WTC11 (cell line): ENCODE results near the gene SRMS. TPM values are rescaled to one million over a fixed set of nuclear protein-coding genes. Genes with fewer than 3 reads are reported as not detected.

Source experiments
- ATAC-seq: fragments of 200-7000 bp; cut with Tn5 transposase; 2 replicates; pipeline ENCODE4 v1.10.0; 2021; ENCODE audit warnings: mild to moderate bottlenecking, moderate library complexity
- CTCF ChIA-PET: fragments of 300-600 bp; sonication (Branson Sonifier 250); formaldehyde crosslinking; loops from one replicate; lab custom pipeline; 2021; ENCODE audit warnings: antibody characterized with exemption; lab: Charles Lee
- POLR2A ChIA-PET: fragments of 350-600 bp; sonication (Branson Sonifier 250); formaldehyde crosslinking; loops from one replicate; lab custom pipeline; 2021; ENCODE audit warnings: antibody characterized with exemption; lab: Charles Lee
- DNase-seq: peaks from one replicate; pipeline ENCODE4 v3.0.0; 2021; ENCODE audit warnings: low spot score
- H3K27ac Mint-ChIP-seq: 2 replicates; pipeline ENCODE4 v1.8.0; 2021; ENCODE audit warnings: mixed read lengths
- H3K27me3 Mint-ChIP-seq: 2 replicates; pipeline ENCODE4 v1.8.0; 2021; ENCODE audit warnings: low read depth, mild to moderate bottlenecking, moderate library complexity, mixed read lengths
- H3K36me3 Mint-ChIP-seq: 2 replicates; pipeline ENCODE4 v1.8.0; 2021; ENCODE audit warnings: mixed read lengths
- H3K4me1 Mint-ChIP-seq: 2 replicates; pipeline ENCODE4 v1.8.0; 2022; ENCODE audit warnings: mixed read lengths
- H3K4me3 Mint-ChIP-seq: 2 replicates; pipeline ENCODE4 v1.8.0; 2021; ENCODE audit warnings: mild to moderate bottlenecking, moderate library complexity, mixed read lengths
- H3K9me3 Mint-ChIP-seq: 2 replicates; pipeline ENCODE4 v1.8.0; 2021; ENCODE audit warnings: mixed read lengths
- ERG ChIP-seq: fragments of 250-450 bp; sonication (Bioruptor Pico); IDR thresholded peaks from 2 replicates; pipeline ENCODE4 v1.8.0; 2021; ENCODE audit warnings: mild to moderate bottlenecking
- FOXJ3 ChIP-seq: sonication (generic); formaldehyde crosslinking; IDR thresholded peaks from 2 replicates; pipeline ENCODE4 v1.9.0; 2021; ENCODE audit warnings: missing genetic modification reagents, mild to moderate bottlenecking, borderline replicate concordance
- FOXP1 ChIP-seq: sonication (generic); formaldehyde crosslinking; IDR thresholded peaks from 2 replicates; pipeline ENCODE4 v1.8.0; 2022; ENCODE audit warnings: missing genetic modification reagents, mild to moderate bottlenecking, moderate library complexity, borderline replicate concordance
- KAT7 ChIP-seq: sonication (generic); formaldehyde crosslinking; IDR thresholded peaks from 2 replicates; pipeline ENCODE4 v1.8.1; 2023; ENCODE audit warnings: missing genetic modification reagents, mild to moderate bottlenecking, borderline replicate concordance
- NFYB ChIP-seq: sonication (generic); formaldehyde crosslinking; conservative IDR thresholded peaks from 2 replicates; pipeline ENCODE4 v1.8.0; 2022; ENCODE audit warnings: low read depth, missing genetic modification reagents
- RELA ChIP-seq: sonication (generic); formaldehyde crosslinking; IDR thresholded peaks from 2 replicates; pipeline ENCODE4 v1.8.1; 2022; ENCODE audit warnings: missing genetic modification reagents, mild to moderate bottlenecking, borderline replicate concordance
- SMAD3 ChIP-seq: sonication (generic); formaldehyde crosslinking; IDR thresholded peaks from 2 replicates; pipeline ENCODE4 v1.8.0; 2022; ENCODE audit warnings: missing genetic modification reagents, mild to moderate bottlenecking, borderline replicate concordance
- SMAD4 ChIP-seq: sonication (generic); formaldehyde crosslinking; IDR thresholded peaks from 2 replicates; pipeline ENCODE4 v1.8.0; 2022; ENCODE audit warnings: mild to moderate bottlenecking, missing genetic modification reagents
- USF1 ChIP-seq: sonication (generic); formaldehyde crosslinking; IDR thresholded peaks from 2 replicates; pipeline ENCODE4 v1.8.0; 2022; ENCODE audit warnings: mild to moderate bottlenecking, missing genetic modification reagents
- ZBTB21 ChIP-seq: sonication (generic); formaldehyde crosslinking; IDR thresholded peaks from 2 replicates; pipeline ENCODE4 v1.8.1; 2023; ENCODE audit warnings: mild to moderate bottlenecking, missing genetic modification reagents, borderline replicate concordance
- ZBTB43 ChIP-seq: sonication (generic); formaldehyde crosslinking; IDR thresholded peaks from 2 replicates; pipeline ENCODE4 v1.8.1; 2023; ENCODE audit warnings: mild to moderate bottlenecking, missing genetic modification reagents
- ZNF281 ChIP-seq: sonication (generic); formaldehyde crosslinking; IDR thresholded peaks from 2 replicates; pipeline ENCODE4 v1.8.0; 2023; ENCODE audit warnings: mild to moderate bottlenecking, missing genetic modification reagents
- ZNF317 ChIP-seq: sonication (generic); formaldehyde crosslinking; IDR thresholded peaks from 2 replicates; pipeline ENCODE4 v1.8.1; 2023; ENCODE audit warnings: low read depth, mild to moderate bottlenecking, moderate library complexity, missing genetic modification reagents, borderline replicate concordance
- ZNF423 ChIP-seq: fragments of 250-450 bp; sonication (Bioruptor Pico); IDR thresholded peaks from 2 replicates; pipeline ENCODE4 v2.1.2; 2022; ENCODE audit warnings: mild to moderate bottlenecking, moderate library complexity
- ZNF512 ChIP-seq: sonication (generic); formaldehyde crosslinking; IDR thresholded peaks from 2 replicates; pipeline ENCODE4 v1.8.1; 2022; ENCODE audit warnings: missing genetic modification reagents, borderline replicate concordance
- total RNA-seq: library from RNA; stranded (reverse); gene quantifications from 3 replicates; pipeline ENCODE4 v1.2.3, GENCODE V29; 2021
- TF ChIP-seq, protein P1 (sequence below): sonication (generic); formaldehyde crosslinking; IDR thresholded peaks from 2 replicates; pipeline ENCODE4 v1.8.1; 2023; ENCODE audit warnings: mild to moderate bottlenecking, moderate library complexity, missing genetic modification reagents
- TF ChIP-seq, protein P2 (sequence below): sonication (generic); formaldehyde crosslinking; IDR thresholded peaks from 2 replicates; pipeline ENCODE4 v1.8.1; 2023; ENCODE audit warnings: mild to moderate bottlenecking, missing genetic modification reagents, moderate library complexity

Gene SRMS
- total RNA-seq, 1 experiment from 2014 or later: 0.26 TPM

DNA sequence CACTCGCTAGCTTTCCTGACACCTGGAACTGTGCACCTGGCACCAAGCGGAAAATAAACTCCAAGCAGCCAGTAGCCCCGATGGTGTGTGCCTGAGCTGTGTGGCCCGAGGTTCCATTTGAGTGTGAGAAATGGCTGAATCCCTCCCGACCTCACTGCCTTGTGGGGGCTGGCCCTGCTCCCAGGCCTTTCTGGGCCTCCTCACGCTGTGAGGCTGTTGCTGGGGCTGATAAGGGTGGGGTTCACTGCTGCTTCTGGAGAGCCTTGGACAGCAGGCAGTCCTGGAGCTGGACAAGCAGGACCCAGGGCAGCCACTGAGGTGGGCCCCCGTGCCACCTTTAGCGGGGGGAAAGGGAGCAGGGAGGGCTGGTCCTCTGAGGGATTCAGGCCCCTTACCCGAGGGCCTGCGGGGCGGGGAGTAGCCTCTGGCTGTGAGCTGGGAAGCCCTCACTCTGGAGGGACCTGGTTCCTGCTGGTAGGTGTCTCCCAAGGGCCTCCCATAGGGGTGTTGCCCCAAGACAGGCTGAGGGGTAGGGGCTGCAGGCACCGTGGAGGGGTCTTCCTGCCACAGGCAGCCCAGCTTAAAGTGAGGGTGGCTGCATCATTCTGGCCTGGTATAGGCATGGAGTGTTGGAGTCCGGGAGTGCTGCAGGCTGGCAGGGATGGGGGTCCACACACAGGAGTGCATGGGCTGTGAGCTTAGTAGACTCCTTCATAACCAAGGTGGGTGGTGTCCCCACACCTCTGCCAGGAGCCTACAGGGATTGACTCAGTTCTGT is 25.3 kb downstream of the SRMS start (continued):
- no peak for TF ChIP-seq ZNF512 (CRISPR knock-in tag)

DNA sequence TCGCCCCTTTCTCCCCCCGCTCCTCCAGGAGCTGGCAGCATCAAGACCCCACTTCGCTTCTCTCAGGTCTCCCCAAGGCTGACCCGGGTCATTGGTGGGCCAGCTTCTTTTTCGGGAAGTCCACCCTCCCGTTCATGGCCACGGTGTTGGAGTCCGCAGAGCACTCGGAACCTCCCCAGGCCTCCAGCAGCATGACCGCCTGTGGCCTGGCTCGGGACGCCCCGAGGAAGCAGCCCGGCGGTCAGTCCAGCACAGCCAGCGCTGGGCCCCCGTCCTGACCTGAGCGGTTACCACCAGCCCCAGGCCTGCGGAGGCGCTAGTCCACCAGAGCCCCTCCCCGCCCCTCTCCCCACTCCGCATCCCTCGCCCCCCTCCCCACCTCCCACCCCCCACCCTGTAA is 25.9 kb downstream of the SRMS start:
- peaks cover 21% of the 10 kb centered on the region for H3K36me3 Mint-ChIP-seq
- DNase-seq: peak; percentile 63
- H3K4me3 Mint-ChIP-seq: peak overlapping the region; percentile 88
- H3K4me1 Mint-ChIP-seq: peaks cover 14% of the 10 kb centered on the region
- peaks cover 8% of the 10 kb centered on the region; the same call in 1 of the 2 replicates for H3K9me3 Mint-ChIP-seq
- TF ChIP-seq USF1 (CRISPR knock-in tag) (no peak), SMAD4 (CRISPR knock-in tag) (no peak), RELA (CRISPR knock-in tag) (0 out of 2 replicates have a peak, but pooled peaks have one; percentile 7), ZBTB21 (CRISPR knock-in tag) (0 out of 2 replicates have a peak, but pooled peaks have one; percentile 25), ZNF317 (CRISPR knock-in tag) (no peak), NFYB (no peak)
- TF ChIP-seq, protein P1, sequence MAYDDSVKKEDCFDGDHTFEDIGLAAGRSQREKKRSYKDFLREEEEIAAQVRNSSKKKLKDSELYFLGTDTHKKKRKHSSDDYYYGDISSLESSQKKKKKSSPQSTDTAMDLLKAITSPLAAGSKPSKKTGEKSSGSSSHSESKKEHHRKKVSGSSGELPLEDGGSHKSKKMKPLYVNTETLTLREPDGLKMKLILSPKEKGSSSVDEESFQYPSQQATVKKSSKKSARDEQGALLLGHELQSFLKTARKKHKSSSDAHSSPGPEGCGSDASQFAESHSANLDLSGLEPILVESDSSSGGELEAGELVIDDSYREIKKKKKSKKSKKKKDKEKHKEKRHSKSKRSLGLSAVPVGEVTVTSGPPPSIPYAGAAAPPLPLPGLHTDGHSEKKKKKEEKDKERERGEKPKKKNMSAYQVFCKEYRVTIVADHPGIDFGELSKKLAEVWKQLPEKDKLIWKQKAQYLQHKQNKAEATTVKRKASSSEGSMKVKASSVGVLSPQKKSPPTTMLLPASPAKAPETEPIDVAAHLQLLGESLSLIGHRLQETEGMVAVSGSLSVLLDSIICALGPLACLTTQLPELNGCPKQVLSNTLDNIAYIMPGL: no peak
- TF ChIP-seq, protein P2, sequence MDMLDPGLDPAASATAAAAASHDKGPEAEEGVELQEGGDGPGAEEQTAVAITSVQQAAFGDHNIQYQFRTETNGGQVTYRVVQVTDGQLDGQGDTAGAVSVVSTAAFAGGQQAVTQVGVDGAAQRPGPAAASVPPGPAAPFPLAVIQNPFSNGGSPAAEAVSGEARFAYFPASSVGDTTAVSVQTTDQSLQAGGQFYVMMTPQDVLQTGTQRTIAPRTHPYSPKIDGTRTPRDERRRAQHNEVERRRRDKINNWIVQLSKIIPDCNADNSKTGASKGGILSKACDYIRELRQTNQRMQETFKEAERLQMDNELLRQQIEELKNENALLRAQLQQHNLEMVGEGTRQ (CRISPR knock-in tag): no peak
- peak overlapping the region; percentile 79 for H3K27ac Mint-ChIP-seq
- peak; percentile 10 for ATAC-seq
- ChIA-PET POLR2A (interaction anchor here (0.6 to 1.8 kb wide), 6 partner anchors 13 to 719 kb away, joined by 3 to 5 read pairs (median 4); partner anchors contain the start of genes GMEB2 and STMN3), CTCF (interaction anchor here (0.6 to 4.4 kb wide), 13 partner anchors 15 to 502 kb away, joined by 4 to 50 read pairs (median 6); partner anchors contain the start of genes PRPF6 and PTK6)
- peaks cover 9% of the 10 kb centered on the region; the same call in 1 of the 2 replicates for H3K27me3 Mint-ChIP-seq

- H3K4me1 Mint-ChIP-seq: peaks cover 14% of the 10 kb centered on the region
- H3K4me3 Mint-ChIP-seq: peak overlapping the region; percentile 88
- POLR2A ChIA-PET: interaction anchor here (0.6 to 1.8 kb wide), 7 partner anchors 14 to 718 kb away, joined by 3 to 5 read pairs (median 3); partner anchors contain the start of genes GMEB2 and STMN3
- peak; percentile 3 for ATAC-seq
- CTCF ChIA-PET: interaction anchor here (0.6 to 4.4 kb wide), 18 partner anchors 8 to 501 kb away, joined by 3 to 50 read pairs (median 5); partner anchors contain the start of genes GMEB2, PRPF6 and PTK6
- H3K27ac Mint-ChIP-seq: peak overlapping the region; percentile 79
- H3K36me3 Mint-ChIP-seq: peaks cover 21% of the 10 kb centered on the region
- peaks cover 8% of the 10 kb centered on the region; the same call in 1 of the 2 replicates for H3K9me3 Mint-ChIP-seq
- H3K27me3 Mint-ChIP-seq: peaks cover 9% of the 10 kb centered on the region; the same call in 1 of the 2 replicates
- DNase-seq: peak; percentile 61
- TF ChIP-seq FOXP1 (CRISPR knock-in tag): peak; percentile 66; the same call in 1 of the 2 replicates
- TF ChIP-seq ZNF423 (CRISPR knock-in tag): no peak
- TF ChIP-seq FOXJ3: no peak
- no peak for TF ChIP-seq SMAD3 (CRISPR knock-in tag)
- TF ChIP-seq ERG (CRISPR knock-in tag): no peak
- TF ChIP-seq KAT7 (CRISPR knock-in tag): peak; percentile 91; the same call in 1 of the 2 replicates
- TF ChIP-seq ZNF281: 0 out of 2 replicates have a peak, but pooled peaks have one; percentile 53
- TF ChIP-seq ZBTB43 (CRISPR knock-in tag): no peak
Observed at GRCh38 chr20:63520934-63521601, 26.5 kb downstream of the SRMS start.
